ENCODE measurements around the gene PPP1R9A. TPM values are rescaled to one million over a fixed set of nuclear protein-coding genes. Genes with fewer than 3 reads are reported as not detected.

PPP1R9A gene
- polyA plus RNA-seq, 1 donor (not counting 4 experiments of a cell fraction or from before 2014, with no cell fraction given) = 0.01 TPM

DNA sequence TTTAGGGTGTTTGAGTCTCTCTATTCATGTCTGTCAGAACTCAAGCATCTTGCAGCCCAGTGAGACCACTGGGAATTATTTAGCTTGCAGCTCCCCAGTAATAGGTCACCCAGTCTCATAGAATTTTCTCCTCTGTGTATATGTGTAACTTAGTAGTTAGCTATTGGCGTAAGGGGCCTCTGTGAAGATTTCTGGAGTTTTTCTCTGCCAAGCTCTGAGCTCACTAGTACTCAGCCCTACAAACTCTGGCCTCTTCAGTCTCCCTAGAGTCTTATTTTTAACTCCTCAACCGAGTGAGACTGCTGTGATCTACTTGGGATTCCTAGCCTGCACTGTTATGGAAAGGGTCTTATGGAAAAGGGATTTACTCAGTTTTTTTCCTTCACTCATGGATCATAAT is 90.2 kb downstream of the PPP1R9A start:
- no peaks in the 10 kb centered on the region for H3K27me3 ChIP-seq (ENCODE audit: control insufficient read depth, extremely low read depth, insufficient read depth, low read length)
- no peak overlapping the region for H3K9ac ChIP-seq (ENCODE audit: control insufficient read depth, extremely low read depth, insufficient read depth, low read length)
- H3K4me3 ChIP-seq (ENCODE audit: control insufficient read depth in 2 of 3, extremely low read depth in 1 of 3, insufficient read depth in 2 of 3, low read depth in 1 of 3, low read length in 3 of 3) = no peak overlapping the region
- no peak for DNase-seq (ENCODE audit: low read depth, low spot score)
- dilution Hi-C loops (cut with MboI; ENCODE audit: extremely low pct_ligation_motif_present, low sequenced_read_pairs) = no loop called here
- no peak overlapping the region for H3K27ac ChIP-seq (ENCODE audit: control insufficient read depth, insufficient read depth, low read length)
- H3K36me3 ChIP-seq (ENCODE audit: control insufficient read depth in 2 of 2, extremely low read depth in 1 of 2, insufficient read depth in 2 of 2, low read length in 2 of 2) = no peaks in the 10 kb centered on the region
- TF ChIP-seq, protein P1, sequence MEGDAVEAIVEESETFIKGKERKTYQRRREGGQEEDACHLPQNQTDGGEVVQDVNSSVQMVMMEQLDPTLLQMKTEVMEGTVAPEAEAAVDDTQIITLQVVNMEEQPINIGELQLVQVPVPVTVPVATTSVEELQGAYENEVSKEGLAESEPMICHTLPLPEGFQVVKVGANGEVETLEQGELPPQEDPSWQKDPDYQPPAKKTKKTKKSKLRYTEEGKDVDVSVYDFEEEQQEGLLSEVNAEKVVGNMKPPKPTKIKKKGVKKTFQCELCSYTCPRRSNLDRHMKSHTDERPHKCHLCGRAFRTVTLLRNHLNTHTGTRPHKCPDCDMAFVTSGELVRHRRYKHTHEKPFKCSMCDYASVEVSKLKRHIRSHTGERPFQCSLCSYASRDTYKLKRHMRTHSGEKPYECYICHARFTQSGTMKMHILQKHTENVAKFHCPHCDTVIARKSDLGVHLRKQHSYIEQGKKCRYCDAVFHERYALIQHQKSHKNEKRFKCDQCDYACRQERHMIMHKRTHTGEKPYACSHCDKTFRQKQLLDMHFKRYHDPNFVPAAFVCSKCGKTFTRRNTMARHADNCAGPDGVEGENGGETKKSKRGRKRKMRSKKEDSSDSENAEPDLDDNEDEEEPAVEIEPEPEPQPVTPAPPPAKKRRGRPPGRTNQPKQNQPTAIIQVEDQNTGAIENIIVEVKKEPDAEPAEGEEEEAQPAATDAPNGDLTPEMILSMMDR (optimal IDR thresholded peaks at IDR 0.05 in 1 of 3, IDR thresholded peaks at IDR 0.05 in 1 of 3, conservative IDR thresholded peaks at IDR 0.05 in 1 of 3; ENCODE audit: extremely low read depth in 1 of 3, insufficient read depth in 2 of 3, low read length in 3 of 3) = no peak
- TF ChIP-seq EZH2 (IDR thresholded peaks at IDR 0.05; ENCODE audit: low read length) = no peak
- no peaks in the 10 kb centered on the region for H3K4me1 ChIP-seq (ENCODE audit: control insufficient read depth, extremely low read depth, insufficient read depth, low read length)
- FAIRE-seq = no peak
- no peak overlapping the region for H2AFZ ChIP-seq (ENCODE audit: control insufficient read depth, low read length)
- H3K9me1 ChIP-seq (ENCODE audit: control insufficient read depth, extremely low read depth, insufficient read depth, low read length) = no peaks in the 10 kb centered on the region
- no peaks in the 10 kb centered on the region for H3K9me3 ChIP-seq (ENCODE audit: control insufficient read depth, low read depth, low read length)
- H4K20me1 ChIP-seq (ENCODE audit: control insufficient read depth, extremely low read depth, insufficient read depth, low read length) = no peaks in the 10 kb centered on the region
- no peak overlapping the region for H3K4me2 ChIP-seq (ENCODE audit: control insufficient read depth, extremely low read depth, insufficient read depth, low read depth, low read length)
- H3K79me2 ChIP-seq (ENCODE audit: control insufficient read depth, insufficient read depth, low read length) = no peaks in the 10 kb centered on the region

DNA sequence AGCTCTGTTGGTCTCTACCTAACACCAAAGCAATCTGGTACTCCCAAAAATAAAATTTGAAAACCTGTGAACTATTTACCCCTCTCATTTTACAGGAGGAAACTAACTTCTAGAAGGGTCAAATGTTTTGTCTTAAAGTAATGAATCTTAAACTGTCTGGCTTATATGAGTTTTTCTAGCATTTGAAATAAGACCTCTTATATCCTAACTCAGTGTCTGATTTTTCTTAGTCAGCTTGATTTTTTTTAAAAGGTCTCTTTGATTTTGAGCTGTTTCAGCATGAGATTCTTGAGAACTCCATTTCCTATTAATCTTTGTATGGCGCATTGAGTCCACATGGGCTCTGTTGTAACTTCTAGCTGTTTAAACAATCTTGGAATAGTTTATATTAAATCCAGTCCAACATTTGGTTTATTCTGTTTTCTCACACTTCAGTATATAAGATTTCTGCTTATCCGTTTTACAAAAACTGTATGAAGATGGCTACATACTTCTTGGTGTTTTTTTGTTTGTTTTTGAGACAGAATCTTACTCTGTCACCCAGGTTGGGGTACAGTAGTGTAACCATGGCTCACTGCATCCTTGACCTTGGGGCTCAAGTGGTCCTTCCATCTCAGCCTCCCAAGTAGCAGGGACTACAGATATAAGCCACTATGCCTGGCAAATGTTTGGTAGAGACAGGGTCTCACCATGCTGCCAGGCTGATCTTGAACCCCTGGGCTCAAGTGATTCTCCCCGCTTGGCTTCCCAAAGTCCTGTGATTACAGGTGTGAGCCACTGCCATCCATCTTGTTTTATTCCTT is 91.1 kb downstream of the PPP1R9A start:
- Histone ChIP-seq H3K4me3 (ENCODE audit: control insufficient read depth in 2 of 3, extremely low read depth in 1 of 3, insufficient read depth in 2 of 3, low read depth in 1 of 3, low read length in 3 of 3) (no peak overlapping the region), H3K27me3 (ENCODE audit: control insufficient read depth, extremely low read depth, insufficient read depth, low read length) (no peaks in the 10 kb centered on the region)

More for the DNA sequence above, 91.1 kb downstream of the PPP1R9A start:
- Histone ChIP-seq H3K36me3 (ENCODE audit: control insufficient read depth in 2 of 2, extremely low read depth in 1 of 2, insufficient read depth in 2 of 2, low read length in 2 of 2) (no peaks in the 10 kb centered on the region), H3K9me1 (ENCODE audit: control insufficient read depth, extremely low read depth, insufficient read depth, low read length) (no peaks in the 10 kb centered on the region), H3K4me2 (ENCODE audit: control insufficient read depth, extremely low read depth, insufficient read depth, low read depth, low read length) (no peak overlapping the region), H3K9ac (ENCODE audit: control insufficient read depth, extremely low read depth, insufficient read depth, low read length) (no peak overlapping the region), H3K4me1 (ENCODE audit: control insufficient read depth, extremely low read depth, insufficient read depth, low read length) (no peaks in the 10 kb centered on the region), H3K79me2 (ENCODE audit: control insufficient read depth, insufficient read depth, low read length) (no peaks in the 10 kb centered on the region), H3K9me3 (ENCODE audit: control insufficient read depth, low read depth, low read length) (no peaks in the 10 kb centered on the region), H2AFZ (ENCODE audit: control insufficient read depth, low read length) (no peak overlapping the region), H4K20me1 (ENCODE audit: control insufficient read depth, extremely low read depth, insufficient read depth, low read length) (no peaks in the 10 kb centered on the region), H3K27ac (ENCODE audit: control insufficient read depth, insufficient read depth, low read length) (no peak overlapping the region)
- no peak for FAIRE-seq
- dilution Hi-C loops (cut with MboI; ENCODE audit: extremely low pct_ligation_motif_present, low sequenced_read_pairs) = no loop called here
- no peak for DNase-seq (ENCODE audit: low read depth, low spot score)
- TF ChIP-seq, protein P1 (optimal IDR thresholded peaks at IDR 0.05 in 1 of 3, IDR thresholded peaks at IDR 0.05 in 1 of 3, conservative IDR thresholded peaks at IDR 0.05 in 1 of 3; ENCODE audit: extremely low read depth in 1 of 3, insufficient read depth in 2 of 3, low read length in 3 of 3) = no peak
- no peak for TF ChIP-seq EZH2 (IDR thresholded peaks at IDR 0.05; ENCODE audit: low read length)

All from keratinocyte (primary cell).